HEK293 (cell line): ENCODE measurements around the gene NNMT.
A peak's percentile ranks its signal among the peaks of the same experiment; 100 is the strongest.

Experiments used
- HOXD13 ChIP-seq: sonication (generic); formaldehyde crosslinking; IDR thresholded peaks from 2 replicates; pipeline ENCODE4 v1.8.0; 2022; ENCODE audit warnings: missing genetic modification reagents, borderline replicate concordance
- MYNN ChIP-seq: fragments of 450-650 bp; formaldehyde crosslinking; IDR thresholded peaks from 2 replicates; pipeline ENCODE4 v1.5.1; 2016; ENCODE audit warnings: missing biosample characterization, missing genetic modification characterization, borderline replicate concordance
- PATZ1 ChIP-seq: fragments of 450-650 bp; formaldehyde crosslinking; IDR thresholded peaks from 2 replicates; pipeline ENCODE4 v1.5.1; 2016; ENCODE audit warnings: missing biosample characterization, missing genetic modification characterization
- PRDM4 ChIP-seq: fragments of 450-650 bp; formaldehyde crosslinking; IDR thresholded peaks from 2 replicates; pipeline ENCODE4 v1.5.1; 2017; ENCODE audit warnings: missing biosample characterization, missing genetic modification characterization
- SETDB1 ChIP-seq: IDR thresholded peaks from one replicate; pipeline ENCODE4 v1.6.1; 2017; ENCODE audit warnings: mild to moderate bottlenecking, low read length, moderate library complexity, mixed read lengths; ENCODE audit not compliant: insufficient read length
- ZBTB7A ChIP-seq: fragments of 450-650 bp; formaldehyde crosslinking; IDR thresholded peaks from 2 replicates; pipeline ENCODE4 v1.5.1; 2016; ENCODE audit warnings: low read depth, missing biosample characterization, missing genetic modification characterization
- ZNF112 ChIP-seq: fragments of 450-650 bp; formaldehyde crosslinking; IDR thresholded peaks from 2 replicates; pipeline ENCODE4 v1.5.0; 2017; ENCODE audit warnings: missing biosample characterization, missing genetic modification characterization
- ZNF132 ChIP-seq: fragments of 450-650 bp; formaldehyde crosslinking; IDR thresholded peaks from 2 replicates; pipeline ENCODE4 v1.5.1; 2017; ENCODE audit warnings: missing biosample characterization, missing genetic modification characterization, borderline replicate concordance
- ZNF16 ChIP-seq: fragments of 450-650 bp; formaldehyde crosslinking; IDR thresholded peaks from 2 replicates; pipeline ENCODE4 v1.5.1; 2016; ENCODE audit warnings: low read depth, missing biosample characterization, missing genetic modification characterization
- ZNF175 ChIP-seq: fragments of 450-650 bp; formaldehyde crosslinking; IDR thresholded peaks from 2 replicates; pipeline ENCODE4 v1.5.1; 2016; ENCODE audit warnings: missing biosample characterization, missing genetic modification characterization
- ZNF202 ChIP-seq: fragments of 450-650 bp; formaldehyde crosslinking; IDR thresholded peaks from 2 replicates; pipeline ENCODE4 v1.5.1; 2016; ENCODE audit warnings: missing biosample characterization, missing genetic modification characterization, borderline replicate concordance
- ZNF24 ChIP-seq: fragments of 450-650 bp; formaldehyde crosslinking; IDR thresholded peaks from 2 replicates; pipeline ENCODE4 v1.5.1; 2016; ENCODE audit warnings: missing biosample characterization, missing genetic modification characterization
- ZNF292 ChIP-seq: fragments of 450-650 bp; formaldehyde crosslinking; IDR thresholded peaks from 2 replicates; pipeline ENCODE4 v1.5.1; 2016; ENCODE audit warnings: low read depth, missing biosample characterization, missing genetic modification characterization, borderline replicate concordance
- ZNF302 ChIP-seq: fragments of 450-650 bp; formaldehyde crosslinking; IDR thresholded peaks from 2 replicates; pipeline ENCODE4 v1.5.1; 2016; ENCODE audit warnings: missing biosample characterization, missing genetic modification characterization, low read depth
- ZNF335 ChIP-seq: fragments of 450-650 bp; formaldehyde crosslinking; conservative IDR thresholded peaks from 2 replicates; pipeline ENCODE4 v1.5.1; 2016; ENCODE audit warnings: missing biosample characterization, missing genetic modification characterization
- ZNF423 ChIP-seq: fragments of 450-650 bp; formaldehyde crosslinking; IDR thresholded peaks from 2 replicates; pipeline ENCODE4 v1.5.1; 2016; ENCODE audit warnings: missing biosample characterization, missing genetic modification characterization
- ZNF473 ChIP-seq: fragments of 450-650 bp; formaldehyde crosslinking; IDR thresholded peaks from 2 replicates; pipeline ENCODE4 v1.5.1; 2017; ENCODE audit warnings: missing biosample characterization, missing genetic modification characterization
- ZNF48 ChIP-seq: fragments of 450-650 bp; formaldehyde crosslinking; IDR thresholded peaks from 2 replicates; pipeline ENCODE4 v1.5.1; 2016; ENCODE audit warnings: missing biosample characterization, missing genetic modification characterization
- ZNF548 ChIP-seq: fragments of 450-650 bp; formaldehyde crosslinking; IDR thresholded peaks from 2 replicates; pipeline ENCODE4 v1.5.1; 2016; ENCODE audit warnings: missing biosample characterization, missing genetic modification characterization
- ZNF600 ChIP-seq: fragments of 450-650 bp; formaldehyde crosslinking; IDR thresholded peaks from 2 replicates; pipeline ENCODE4 v1.5.1; 2016; ENCODE audit warnings: missing biosample characterization, missing genetic modification characterization
- ZNF610 ChIP-seq: fragments of 450-650 bp; formaldehyde crosslinking; IDR thresholded peaks from 2 replicates; pipeline ENCODE4 v1.5.1; 2016; ENCODE audit warnings: missing biosample characterization, missing genetic modification characterization, borderline replicate concordance
- ZNF664 ChIP-seq: fragments of 450-650 bp; formaldehyde crosslinking; IDR thresholded peaks from 2 replicates; pipeline ENCODE4 v1.5.1; 2016; ENCODE audit warnings: missing biosample characterization, missing genetic modification characterization
- ZNF768 ChIP-seq: fragments of 450-650 bp; formaldehyde crosslinking; IDR thresholded peaks from 2 replicates; pipeline ENCODE4 v1.5.1; 2018; ENCODE audit warnings: missing biosample characterization, mild to moderate bottlenecking, missing genetic modification characterization
- ZNF837 ChIP-seq: fragments of 450-650 bp; formaldehyde crosslinking; IDR thresholded peaks from 2 replicates; pipeline ENCODE4 v1.5.1; 2016; ENCODE audit warnings: missing biosample characterization, missing genetic modification characterization
- TF ChIP-seq, protein P1 (sequence below): fragments of 450-650 bp; formaldehyde crosslinking; IDR thresholded peaks from 2 replicates; pipeline ENCODE4 v1.5.1; 2016; ENCODE audit warnings: missing biosample characterization, missing genetic modification characterization
- TF ChIP-seq, protein P2 (sequence below): fragments of 450-650 bp; formaldehyde crosslinking; IDR thresholded peaks from 2 replicates; pipeline ENCODE4 v1.5.1; 2017; ENCODE audit warnings: missing biosample characterization, missing genetic modification characterization
- TF ChIP-seq, protein P3 (sequence below): fragments of 450-650 bp; formaldehyde crosslinking; IDR thresholded peaks from 2 replicates; pipeline ENCODE4 v1.5.1; 2016; ENCODE audit warnings: missing biosample characterization, missing genetic modification characterization
- TF ChIP-seq, protein P4 (sequence below): fragments of 450-650 bp; formaldehyde crosslinking; IDR thresholded peaks from 2 replicates; pipeline ENCODE4 v1.5.1; 2016; ENCODE audit warnings: missing biosample characterization, missing genetic modification characterization
- TF ChIP-seq, protein P5 (sequence below): fragments of 450-650 bp; formaldehyde crosslinking; IDR thresholded peaks from 2 replicates; pipeline ENCODE4 v1.5.1; 2016; ENCODE audit warnings: missing biosample characterization, missing genetic modification characterization, low read depth

Gene NNMT

DNA sequence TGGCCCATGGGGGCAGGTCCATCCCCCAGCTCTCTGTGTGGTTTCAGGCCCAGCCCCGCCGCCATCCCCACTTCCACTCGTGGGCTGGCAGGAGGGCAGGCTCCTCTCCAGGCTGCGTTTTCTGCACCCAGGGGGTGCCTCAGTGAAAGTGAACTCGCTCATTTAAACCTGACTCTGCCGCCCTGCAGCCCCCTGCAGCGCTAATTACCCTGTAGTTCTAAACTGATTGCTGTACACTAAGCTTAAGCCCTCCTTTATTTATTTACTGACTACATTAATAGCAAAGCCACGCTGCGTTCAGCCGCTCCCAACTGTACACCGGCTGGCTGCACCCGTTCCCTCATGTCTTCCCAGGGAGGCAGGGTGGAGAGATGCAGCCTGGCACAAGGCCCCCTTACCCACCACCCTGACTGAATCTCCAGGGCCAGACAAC is 36.6 kb upstream of the NNMT start (continued):
- TF ChIP-seq, protein P1, sequence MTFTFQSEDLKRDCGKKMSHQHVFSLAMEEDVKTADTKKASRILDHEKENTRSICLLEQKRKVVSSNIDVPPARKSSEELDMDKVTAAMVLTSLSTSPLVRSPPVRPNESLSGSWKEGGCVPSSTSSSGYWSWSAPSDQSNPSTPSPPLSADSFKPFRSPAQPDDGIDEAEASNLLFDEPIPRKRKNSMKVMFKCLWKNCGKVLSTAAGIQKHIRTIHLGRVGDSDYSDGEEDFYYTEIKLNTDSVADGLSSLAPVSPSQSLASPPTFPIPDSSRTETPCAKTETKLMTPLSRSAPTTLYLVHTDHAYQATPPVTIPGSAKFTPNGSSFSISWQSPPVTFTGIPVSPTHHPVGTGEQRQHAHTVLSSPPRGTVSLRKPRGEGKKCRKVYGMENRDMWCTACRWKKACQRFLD = no peak
- TF ChIP-seq ZNF292 (tag by site-specific recombination) = no peak
- TF ChIP-seq ZNF202 (tag by site-specific recombination) = no peak
- TF ChIP-seq, protein P2, sequence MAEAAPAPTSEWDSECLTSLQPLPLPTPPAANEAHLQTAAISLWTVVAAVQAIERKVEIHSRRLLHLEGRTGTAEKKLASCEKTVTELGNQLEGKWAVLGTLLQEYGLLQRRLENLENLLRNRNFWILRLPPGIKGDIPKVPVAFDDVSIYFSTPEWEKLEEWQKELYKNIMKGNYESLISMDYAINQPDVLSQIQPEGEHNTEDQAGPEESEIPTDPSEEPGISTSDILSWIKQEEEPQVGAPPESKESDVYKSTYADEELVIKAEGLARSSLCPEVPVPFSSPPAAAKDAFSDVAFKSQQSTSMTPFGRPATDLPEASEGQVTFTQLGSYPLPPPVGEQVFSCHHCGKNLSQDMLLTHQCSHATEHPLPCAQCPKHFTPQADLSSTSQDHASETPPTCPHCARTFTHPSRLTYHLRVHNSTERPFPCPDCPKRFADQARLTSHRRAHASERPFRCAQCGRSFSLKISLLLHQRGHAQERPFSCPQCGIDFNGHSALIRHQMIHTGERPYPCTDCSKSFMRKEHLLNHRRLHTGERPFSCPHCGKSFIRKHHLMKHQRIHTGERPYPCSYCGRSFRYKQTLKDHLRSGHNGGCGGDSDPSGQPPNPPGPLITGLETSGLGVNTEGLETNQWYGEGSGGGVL (tag by site-specific recombination) = no peak
- TF ChIP-seq ZNF112 (tag by site-specific recombination) = no peak
- no peak for TF ChIP-seq ZNF768 (tag by site-specific recombination)
- TF ChIP-seq MYNN (tag by site-specific recombination) = no peak
- 0 out of 2 replicates have a peak, but pooled peaks have one; percentile 19 for TF ChIP-seq ZNF664 (tag by site-specific recombination)
- TF ChIP-seq, protein P3, sequence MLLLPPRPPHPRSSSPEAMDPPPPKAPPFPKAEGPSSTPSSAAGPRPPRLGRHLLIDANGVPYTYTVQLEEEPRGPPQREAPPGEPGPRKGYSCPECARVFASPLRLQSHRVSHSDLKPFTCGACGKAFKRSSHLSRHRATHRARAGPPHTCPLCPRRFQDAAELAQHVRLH (tag by site-specific recombination) = no peak
- no peak for TF ChIP-seq ZNF335
- no peak for TF ChIP-seq ZNF302 (tag by site-specific recombination)
- no peak for TF ChIP-seq ZNF600 (tag by site-specific recombination)
- peak; percentile 88 for TF ChIP-seq ZNF423
- TF ChIP-seq ZBTB7A (tag by site-specific recombination) = no peak
- no peak for TF ChIP-seq ZNF16 (tag by site-specific recombination)
- TF ChIP-seq ZNF548 (tag by site-specific recombination) = no peak
- TF ChIP-seq PATZ1 (tag by site-specific recombination) = no peak
- TF ChIP-seq, protein P4, sequence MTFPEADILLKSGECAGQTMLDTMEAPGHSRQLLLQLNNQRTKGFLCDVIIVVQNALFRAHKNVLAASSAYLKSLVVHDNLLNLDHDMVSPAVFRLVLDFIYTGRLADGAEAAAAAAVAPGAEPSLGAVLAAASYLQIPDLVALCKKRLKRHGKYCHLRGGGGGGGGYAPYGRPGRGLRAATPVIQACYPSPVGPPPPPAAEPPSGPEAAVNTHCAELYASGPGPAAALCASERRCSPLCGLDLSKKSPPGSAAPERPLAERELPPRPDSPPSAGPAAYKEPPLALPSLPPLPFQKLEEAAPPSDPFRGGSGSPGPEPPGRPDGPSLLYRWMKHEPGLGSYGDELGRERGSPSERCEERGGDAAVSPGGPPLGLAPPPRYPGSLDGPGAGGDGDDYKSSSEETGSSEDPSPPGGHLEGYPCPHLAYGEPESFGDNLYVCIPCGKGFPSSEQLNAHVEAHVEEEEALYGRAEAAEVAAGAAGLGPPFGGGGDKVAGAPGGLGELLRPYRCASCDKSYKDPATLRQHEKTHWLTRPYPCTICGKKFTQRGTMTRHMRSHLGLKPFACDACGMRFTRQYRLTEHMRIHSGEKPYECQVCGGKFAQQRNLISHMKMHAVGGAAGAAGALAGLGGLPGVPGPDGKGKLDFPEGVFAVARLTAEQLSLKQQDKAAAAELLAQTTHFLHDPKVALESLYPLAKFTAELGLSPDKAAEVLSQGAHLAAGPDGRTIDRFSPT = peak; percentile 39; the same call in 1 of the 2 replicates
- TF ChIP-seq ZNF837 (tag by site-specific recombination) = no peak
- no peak for TF ChIP-seq HOXD13 (CRISPR knock-in tag)
- TF ChIP-seq ZNF24 = 0 out of 2 replicates have a peak, but pooled peaks have one; percentile 29
- TF ChIP-seq ZNF175 (tag by site-specific recombination) = no peak
- TF ChIP-seq ZNF610 (tag by site-specific recombination) = peak; percentile 87; the same call in 1 of the 2 replicates
- TF ChIP-seq, protein P5, sequence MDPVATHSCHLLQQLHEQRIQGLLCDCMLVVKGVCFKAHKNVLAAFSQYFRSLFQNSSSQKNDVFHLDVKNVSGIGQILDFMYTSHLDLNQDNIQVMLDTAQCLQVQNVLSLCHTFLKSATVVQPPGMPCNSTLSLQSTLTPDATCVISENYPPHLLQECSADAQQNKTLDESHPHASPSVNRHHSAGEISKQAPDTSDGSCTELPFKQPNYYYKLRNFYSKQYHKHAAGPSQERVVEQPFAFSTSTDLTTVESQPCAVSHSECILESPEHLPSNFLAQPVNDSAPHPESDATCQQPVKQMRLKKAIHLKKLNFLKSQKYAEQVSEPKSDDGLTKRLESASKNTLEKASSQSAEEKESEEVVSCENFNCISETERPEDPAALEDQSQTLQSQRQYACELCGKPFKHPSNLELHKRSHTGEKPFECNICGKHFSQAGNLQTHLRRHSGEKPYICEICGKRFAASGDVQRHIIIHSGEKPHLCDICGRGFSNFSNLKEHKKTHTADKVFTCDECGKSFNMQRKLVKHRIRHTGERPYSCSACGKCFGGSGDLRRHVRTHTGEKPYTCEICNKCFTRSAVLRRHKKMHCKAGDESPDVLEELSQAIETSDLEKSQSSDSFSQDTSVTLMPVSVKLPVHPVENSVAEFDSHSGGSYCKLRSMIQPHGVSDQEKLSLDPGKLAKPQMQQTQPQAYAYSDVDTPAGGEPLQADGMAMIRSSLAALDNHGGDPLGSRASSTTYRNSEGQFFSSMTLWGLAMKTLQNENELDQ (tag by site-specific recombination) = no peak
- TF ChIP-seq SETDB1 = no peak
- TF ChIP-seq ZNF48 (tag by site-specific recombination) = no peak
- no peak for TF ChIP-seq PRDM4 (tag by site-specific recombination)
- TF ChIP-seq ZNF473 = no peak
- TF ChIP-seq ZNF132 (tag by site-specific recombination) = no peak
